Adrenal gland (tissue), 12 donors: ENCODE measurements around the gene VPS11. TPM values are rescaled to one million over a fixed set of nuclear protein-coding genes. Genes with fewer than 3 reads are reported as not detected.

Experiments
- DNase-seq, 7 donors: peaks; one replicate each; pipeline ENCODE4 v3.0.0-alpha.2; 2019 to 2020
- H3K27ac ChIP-seq, 5 donors: fragments of 200-600 bp; sonication (generic) in 4 of 5; 1 replicate in 3 of 5; 2 replicates in 2 of 5; pipeline versions ENCODE4 v1.5.1 to v1.8.0; 2016 to 2020; ENCODE audit warnings: mild to moderate bottlenecking in 1 of 5
- H3K27me3 ChIP-seq: fragments of 200-600 bp; 2 replicates; pipeline ENCODE4 v1.8.0; 2021
- H3K36me3 ChIP-seq, 2 donors: fragments of 200-600 bp; replicated peaks in 1 of 2; 1 replicate in 1 of 2; 2 replicates in 1 of 2; pipeline versions ENCODE4 v1.5.1 to v1.8.0; 2018 to 2022
- H3K4me1 ChIP-seq, 2 donors: fragments of 200-600 bp; replicated peaks in 1 of 2; 1 replicate in 1 of 2; 2 replicates in 1 of 2; pipeline versions ENCODE4 v1.5.1 to v1.8.0; 2018 to 2021
- H3K4me3 ChIP-seq, 4 donors: fragments of 200-600 bp; sonication (generic) in 3 of 4; one replicate each; pipeline ENCODE4 v1.5.1; 2016 to 2018
- H3K9me3 ChIP-seq, 3 donors: fragments of 200-600 bp; sonication (generic) in 1 of 3; replicated peaks in 1 of 3; 1 replicate in 2 of 3; 2 replicates in 1 of 3; pipeline versions ENCODE4 v1.5.1 to v1.8.0; 2016 to 2021
- CTCF ChIP-seq, 6 experiments: fragments of 450-650 bp in 4 of 6; fragments of 200-600 bp in 2 of 6; sonication (generic) in 1 of 6; IDR thresholded peaks; 1 replicate in 5 of 6; 2 replicates in 1 of 6; pipeline versions ENCODE4 v1.5.1 to v1.8.0; 2016 to 2021; ENCODE audit warnings: antibody characterized with exemption in 6 of 6, mild to moderate bottlenecking in 2 of 6, moderate library complexity in 1 of 6
- POLR2A ChIP-seq, 2 donors: fragments of 450-650 bp; IDR thresholded peaks; one replicate each; pipeline ENCODE4 v1.6.1; 2017; ENCODE audit warnings: antibody characterized with exemption in 2 of 2, mild to moderate bottlenecking in 2 of 2, moderate library complexity in 1 of 2
- WGBS, 4 donors: extraction: QIAGEN DNeasy Blood & Tissue Kit in 2 of 4; methylation state at CpG; one replicate each; pipeline versions ENCODE4 v1.1.5 to v1.1.7; 2013 to 2017; 5-methylcytosine and 5-hydroxymethylcytosine counted together
- intact Hi-C, 2 donors: fragments of 100-400 bp; cut with DNase I; formaldehyde crosslinking; loops; one replicate each; pipeline versions ENCODE4 v1.14.1 to v1.15.0; 2022 to 2023
- polyA plus RNA-seq, 3 donors: library from polyadenylated mRNA; stranded (reverse); fragments of 200-250 nt in 2 of 3; fragments of 350-450 nt in 1 of 3; fragmentation: Illumina TruSeq in 1 of 3; extraction: RNeasy Lipid Tissue Mini Kit (QIAGEN cat#74804) in 1 of 3; gene quantifications; one replicate each; pipeline ENCODE4 v1.2.3, GENCODE V29; 2013 to 2014
- total RNA-seq, 9 donors: library from RNA; depleted of rRNA in 4 of 9; stranded (reverse); fragments of >200 nt in 4 of 9; fragments of 120-200 nt in 1 of 9; fragmentation: NEBNext Ultra II Directional in 1 of 9; extraction: Animal tissue kit (Norgen Biotek cat#: 25700) in 1 of 9; gene quantifications; one replicate each; pipeline versions ENCODE4 v1.1.0 to v1.2.4, GENCODE V29; 2013 to 2023
- donor health status: healthy with polysubstance abuse.
- donor health status: Bipolar disorder and iron deficiency.
- donor health status: DM: yes; HTN: yes; CAD: no.
- donor health status: DM: no; HTN: no; CAD: no.
- donor health status: DM: no; HTN: no; CAD: no.
- donor health status: DM: yes; HTN: yes; CAD: no.

Gene VPS11
- total and polyA plus RNA-seq, 12 donors = 32.8 to 146 (median 57.0) TPM

- peaks cover 5 to 24% of the 10 kb centered on the region in 2 donors for H3K4me1 ChIP-seq
- DNase-seq = peak in 1 of 7 donors; percentile 19
- no peaks in the 10 kb centered on the region for H3K27me3 ChIP-seq
- 11 to 14% (median 11%) methylated on average over 5 of the region's 5 CpGs for WGBS, 4 donors
- TF ChIP-seq CTCF (IDR thresholded peaks at IDR 0.05) = no peak
- no peak for TF ChIP-seq POLR2A (IDR thresholded peaks at IDR 0.05)
- H3K4me3 ChIP-seq = peak overlapping the region in 3 of 4 donors; percentile 4 to 91 (median 81)
- H3K9me3 ChIP-seq = no peaks in the 10 kb centered on the region
- peaks cover 0 to 13% of the 10 kb centered on the region in 2 donors for H3K36me3 ChIP-seq
- intact Hi-C loops = no loop called here
- H3K27ac ChIP-seq = peak overlapping the region in 3 of 5 donors; percentile 15 to 80 (median 42)
Observed at GRCh38 chr11:119120639-119121007, 53.0 kb downstream of the VPS11 start.

- H3K36me3 ChIP-seq = peaks cover 0 to 10% of the 10 kb centered on the region in 2 donors
- intact Hi-C loops = no loop called here
- WGBS, 4 donors = 0 to 1% (median 1%) methylated on average over 7 to 54 of the region's 54 CpGs
- no peaks in the 10 kb centered on the region for H3K9me3 ChIP-seq
- H3K27ac ChIP-seq = peak within 1 kb of the TSS in 3 of 5 donors; percentile 42 to 84 (median 80)
- DNase-seq = peak; percentile 99 to 100 (median 100)
- H3K27me3 ChIP-seq = no peaks in the 10 kb centered on the region
- H3K4me1 ChIP-seq = peaks cover 5 to 23% of the 10 kb centered on the region in 2 donors
- peak; percentile 36 to 69 for TF ChIP-seq POLR2A (IDR thresholded peaks at IDR 0.05)
- no peak for TF ChIP-seq CTCF (IDR thresholded peaks at IDR 0.05)
- peak within 1 kb of the TSS; percentile 25 to 91 (median 56) for H3K4me3 ChIP-seq
Observed at GRCh38 chr11:119121008-119121810, 53.6 kb downstream of the VPS11 start, which contains the start of gene HINFP. Gene HINFP (plus strand): TSS chr11:119121580. CDS start chr11:119126945, 5,365 bp downstream.

- Histone ChIP-seq H3K36me3 (peaks cover 0 to 8% of the 10 kb centered on the region in 2 donors), H3K27ac (peak overlapping the region in 2 of 5 donors; percentile 71 to 84), H3K9me3 (no peaks in the 10 kb centered on the region), H3K4me1 (peaks cover 5 to 26% of the 10 kb centered on the region in 2 donors), H3K27me3 (no peaks in the 10 kb centered on the region), H3K4me3 (peak overlapping the region; percentile 25 to 91 (median 56))
- TF ChIP-seq POLR2A (IDR thresholded peaks at IDR 0.05) (no peak), CTCF (IDR thresholded peaks at IDR 0.05) (no peak)
- 0 to 1% (median 0%) methylated on average over 10 to 20 of the region's 20 CpGs for WGBS, 4 donors
- intact Hi-C loops = no loop called here
- DNase-seq = no peak
Observed at GRCh38 chr11:119121811-119122124, 54.1 kb downstream of the VPS11 start.

- Histone ChIP-seq H3K9me3 (no peaks in the 10 kb centered on the region), H3K4me3 (no peak overlapping the region), H3K36me3 (peaks cover 0 to 38% of the 10 kb centered on the region in 2 donors), H3K27me3 (no peaks in the 10 kb centered on the region), H3K4me1 (peaks cover 5 to 21% of the 10 kb centered on the region in 2 donors), H3K27ac (no peak overlapping the region)
- DNase-seq = no peak
- intact Hi-C loops = no loop called here
- WGBS, 4 donors = 90 to 93% (median 91%) methylated on average over 6 of the region's 6 CpGs
- TF ChIP-seq POLR2A (IDR thresholded peaks at IDR 0.05) (no peak), CTCF (IDR thresholded peaks at IDR 0.05) (no peak)
Observed at GRCh38 chr11:119125821-119126220, 58.2 kb downstream of the VPS11 start.
